CD4-positive, alpha-beta T cell treated with Interleukin-17A for 1 hour (primary cell): Measurements from ENCODE around the gene ZNF562.
"Not testable (repeated sequence)": the region's sequence is repeated elsewhere in the genome, so short reads cannot be mapped to it uniquely, and the experiment has no call there.

Experiments used
- DNase-seq: peaks from one replicate; pipeline ENCODE4 v3.0.0-alpha.2; 2020

Gene ZNF562

DNA sequence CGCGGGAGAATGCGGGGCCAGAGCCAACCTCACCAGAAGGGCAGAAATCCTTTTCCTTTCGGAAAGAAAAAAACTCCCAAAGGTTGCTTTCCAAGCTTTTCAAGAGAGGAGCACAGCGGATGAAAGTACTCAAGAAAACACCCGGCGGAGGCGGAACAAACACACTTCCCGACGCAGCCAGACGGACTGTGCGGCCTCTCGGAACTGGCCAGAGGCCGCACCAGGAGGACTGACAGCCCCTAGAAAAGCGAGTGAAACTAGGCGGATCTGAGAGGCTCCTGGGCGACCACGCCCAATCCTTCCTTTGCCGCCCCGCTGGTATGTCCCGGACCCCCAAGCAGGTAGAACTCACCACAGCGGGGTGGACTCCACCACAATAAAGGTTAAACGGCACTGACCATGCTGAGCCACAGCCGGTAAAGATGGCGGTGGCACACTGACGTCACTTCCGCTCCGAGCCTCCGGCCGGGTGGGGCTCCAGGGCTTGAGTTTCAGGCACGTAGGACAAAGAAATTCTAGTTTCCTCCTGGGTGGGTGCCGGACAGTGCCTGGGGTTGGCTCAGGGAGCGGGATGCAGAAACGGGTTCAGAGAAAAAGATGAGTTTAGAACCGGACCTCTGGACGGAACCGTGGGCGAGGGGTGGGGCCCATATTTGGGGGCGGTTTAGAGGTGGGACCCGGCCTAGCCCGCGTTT is at the start of gene ZNF562:
TSS of gene ZNF562 (minus strand) at position 438 of the 695 bp plus-strand sequence. CDS start 14,356 bp downstream, outside the sequence.
- DNase-seq, result peak; percentile 87

DNA sequence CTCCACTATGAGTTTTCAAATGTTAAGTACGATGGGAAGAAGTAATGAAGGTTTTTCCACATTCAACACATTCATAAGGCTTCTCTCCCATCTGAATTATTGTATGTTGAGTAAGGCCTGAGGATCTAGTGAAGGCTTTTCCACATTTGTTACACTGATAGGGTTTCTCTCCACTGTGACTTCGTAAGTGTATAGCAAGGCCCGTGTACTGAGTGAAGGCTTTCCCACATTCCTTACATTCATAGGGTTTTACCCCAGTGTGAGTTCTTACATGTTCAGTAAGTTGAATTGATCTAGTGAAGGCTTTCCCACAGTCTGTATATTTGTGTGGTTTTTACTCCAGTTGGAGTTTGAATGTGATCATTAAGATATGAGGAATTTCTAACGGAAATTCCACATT is 49.3 kb upstream of the ZNF562 start:
- DNase-seq, result no peak

DNA sequence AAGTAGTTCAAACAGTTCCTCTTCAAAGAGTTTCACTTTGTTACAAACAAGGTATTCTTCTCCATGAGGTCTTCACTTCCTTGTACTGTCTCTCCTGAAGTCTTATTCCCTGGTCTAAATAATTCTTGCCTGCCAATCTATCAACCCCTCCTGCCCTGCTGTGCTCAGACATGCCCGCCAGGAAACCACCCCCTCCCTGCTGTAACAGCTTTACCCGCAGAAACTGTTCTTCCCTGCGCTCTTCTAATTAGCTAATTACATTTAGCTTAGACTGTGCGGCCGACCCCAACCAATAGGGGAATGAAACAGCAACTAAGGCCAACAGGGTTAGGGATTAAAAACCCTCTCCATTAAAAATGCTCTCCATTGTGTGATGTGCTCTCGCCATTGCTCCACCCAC is 47.0 kb upstream of the ZNF562 start:
- no peak for DNase-seq

DNA sequence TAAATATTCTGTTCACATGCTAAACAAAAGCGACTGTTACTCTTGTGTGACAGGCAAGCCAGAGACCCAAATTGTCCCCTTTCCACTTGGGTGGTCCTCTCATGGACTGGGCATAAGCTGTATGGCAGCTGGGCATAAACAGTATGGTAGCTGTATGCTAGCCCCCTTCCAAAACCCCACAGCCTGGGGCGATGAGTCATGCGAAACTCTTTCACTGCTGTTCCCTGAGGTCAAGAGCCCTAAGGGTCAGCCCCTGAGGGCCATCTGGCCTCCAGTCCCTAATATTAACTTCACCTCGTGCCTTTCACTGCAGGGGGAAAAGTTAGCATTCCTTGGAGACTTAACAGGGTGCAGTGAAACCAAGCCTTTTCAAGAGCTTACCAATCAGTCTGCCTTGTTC is 45.6 kb upstream of the ZNF562 start:
- no peak for DNase-seq

DNA sequence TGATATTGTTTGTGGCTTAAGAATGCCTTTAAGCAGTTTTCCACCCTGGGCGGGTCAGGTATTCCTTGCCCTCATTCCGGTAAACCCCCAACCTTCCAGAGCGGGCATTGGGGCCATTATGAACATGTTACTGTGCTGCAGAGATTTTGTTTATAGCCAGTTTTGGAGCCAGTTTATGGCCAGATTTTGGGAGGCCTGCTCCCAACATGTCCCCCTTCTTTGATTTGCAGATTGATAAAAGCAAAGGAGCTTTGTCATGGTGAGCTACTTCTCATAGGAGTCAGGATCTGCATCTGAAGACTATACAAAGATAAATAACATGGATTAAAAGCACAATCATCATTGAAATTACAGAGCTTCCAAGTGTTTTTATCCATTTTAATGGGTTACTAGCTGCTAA is 36.9 kb upstream of the ZNF562 start:
- no peak for DNase-seq

DNA sequence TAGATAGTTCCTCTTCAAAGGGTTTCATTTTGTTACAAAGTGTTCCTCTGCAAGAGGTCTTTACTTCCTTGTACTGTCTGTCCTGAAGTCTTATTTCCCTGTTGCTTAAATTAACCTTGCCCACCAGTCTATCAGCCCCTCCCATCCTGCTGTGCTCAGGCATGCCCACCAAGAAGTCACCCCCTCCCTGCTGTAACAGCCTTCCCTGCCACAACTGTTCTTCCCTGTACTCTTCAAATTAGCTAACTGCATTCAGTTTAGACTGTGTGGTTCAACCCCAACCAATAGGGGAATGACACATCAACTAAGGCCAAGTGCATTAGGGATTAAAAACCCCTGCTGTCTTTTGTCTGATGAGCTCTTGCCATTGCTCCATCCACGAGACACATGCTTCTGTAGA is 34.4 kb upstream of the ZNF562 start:
- DNase-seq, result peak; percentile 2

DNA sequence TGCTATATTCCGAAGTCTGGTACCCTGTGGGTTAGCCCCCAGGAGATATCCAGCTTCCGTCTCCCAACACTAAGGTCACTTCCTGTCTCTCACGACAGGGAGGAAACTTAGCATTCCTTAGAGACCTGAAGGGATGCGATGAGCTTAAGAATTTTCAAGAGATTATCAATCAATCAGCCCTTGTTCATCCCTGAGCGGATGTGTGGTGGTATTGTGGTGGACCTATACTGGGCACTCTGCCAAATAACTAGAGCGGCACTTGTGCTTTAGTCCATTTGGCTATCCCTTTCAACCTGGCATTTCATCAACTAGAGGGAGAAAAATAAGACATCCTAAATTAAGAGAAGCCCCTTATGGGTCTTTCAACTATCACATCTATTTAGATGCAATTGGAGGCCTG is 30.9 kb upstream of the ZNF562 start:
- no peak for DNase-seq

DNA sequence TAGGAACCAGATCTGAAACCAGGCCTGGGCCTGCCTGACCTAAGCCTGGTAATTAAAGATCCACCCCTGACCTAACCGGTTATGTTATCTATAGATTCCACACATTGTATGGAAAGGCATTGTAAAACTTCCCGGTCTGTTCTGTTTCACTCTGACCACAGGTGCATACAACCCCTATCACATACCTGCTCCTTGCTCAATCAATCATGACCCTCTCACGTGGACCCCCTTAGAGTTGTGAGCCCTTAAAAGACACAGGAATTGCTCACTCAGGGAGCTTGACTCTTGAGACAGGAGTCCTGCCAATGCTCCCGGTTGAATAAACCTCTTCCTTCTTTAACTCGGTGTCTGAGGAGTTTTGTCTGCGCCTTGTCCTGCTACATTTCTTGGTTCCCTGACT is 27.3 kb upstream of the ZNF562 start:
- DNase-seq, result no peak

DNA sequence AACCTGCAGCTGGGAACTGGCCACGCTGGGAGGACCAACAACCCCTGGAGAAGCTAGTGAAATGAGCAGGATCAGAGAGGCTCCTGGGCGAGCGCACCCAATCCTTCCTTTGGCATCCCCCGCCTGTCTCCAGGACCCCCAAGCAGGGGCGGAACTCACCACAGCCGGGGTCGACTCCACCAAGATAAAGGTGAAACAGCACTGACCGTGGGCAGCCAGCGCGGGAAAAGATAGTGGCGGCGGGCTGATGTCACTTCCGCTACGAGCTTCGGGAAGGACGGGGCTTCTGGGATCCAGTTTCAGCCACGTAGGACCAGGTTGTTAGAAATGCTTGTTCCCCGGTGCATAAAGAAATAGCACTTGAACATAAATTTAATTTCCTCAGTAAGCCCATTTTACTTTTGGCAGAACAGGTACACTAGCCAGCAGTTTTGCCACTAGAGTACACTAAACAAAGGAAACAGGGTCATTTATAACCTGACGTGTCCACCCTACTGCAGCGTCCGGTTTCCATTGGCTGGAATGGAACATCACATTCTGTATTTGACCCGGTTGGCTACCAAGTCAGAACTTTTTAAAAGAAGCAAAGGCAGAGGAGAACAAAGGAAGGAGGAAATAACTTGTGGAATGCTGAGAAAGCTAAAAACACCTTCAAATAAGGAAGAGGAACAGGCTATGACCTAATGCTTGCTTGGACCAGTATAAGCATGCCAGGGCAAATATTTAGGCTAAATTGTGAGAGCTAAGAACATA is 25.5 kb upstream of the ZNF562 start:
- no peak for DNase-seq

DNA sequence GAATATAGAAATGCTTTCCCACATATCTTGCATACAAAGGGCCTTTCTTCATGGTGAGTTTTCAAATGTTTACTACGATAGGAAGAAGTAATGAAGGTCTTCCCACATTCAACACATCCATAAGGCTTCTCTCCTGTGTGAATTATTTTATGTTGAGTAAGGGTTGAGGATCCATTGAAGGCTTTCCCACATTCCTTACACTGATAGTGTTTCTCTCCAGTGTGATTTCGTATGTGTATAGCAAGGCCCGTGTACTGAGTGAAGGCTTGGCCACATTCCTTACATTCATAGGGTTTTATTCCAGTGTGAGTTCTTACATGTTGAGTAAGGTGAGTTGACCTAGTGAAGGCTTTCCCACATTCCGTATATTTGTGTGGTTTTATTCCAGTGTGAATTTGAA is 15.4 kb upstream of the ZNF562 start:
- not testable (repeated sequence) for DNase-seq

DNA sequence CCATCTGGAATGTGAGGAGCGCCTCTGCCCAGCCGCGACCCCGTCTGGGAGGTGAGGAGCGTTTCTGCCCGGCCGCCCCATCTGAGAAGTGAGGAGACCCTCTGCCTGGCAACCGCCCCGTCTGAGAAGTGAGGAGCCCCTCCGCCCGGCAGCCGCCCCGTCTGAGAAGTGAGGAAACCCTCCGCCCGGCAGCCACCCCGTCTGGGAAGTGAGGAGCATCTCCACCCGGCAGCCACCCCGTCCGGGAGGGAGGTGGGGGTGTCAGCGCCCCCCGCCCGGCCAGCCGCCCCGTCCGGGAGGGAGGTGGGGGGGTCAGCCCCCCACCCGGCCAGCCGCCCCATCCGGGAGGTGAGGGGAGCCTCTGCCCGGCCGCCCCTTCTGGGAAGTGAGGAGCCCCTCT is 5.1 kb upstream of the ZNF562 start:
- not testable (repeated sequence) for DNase-seq

DNA sequence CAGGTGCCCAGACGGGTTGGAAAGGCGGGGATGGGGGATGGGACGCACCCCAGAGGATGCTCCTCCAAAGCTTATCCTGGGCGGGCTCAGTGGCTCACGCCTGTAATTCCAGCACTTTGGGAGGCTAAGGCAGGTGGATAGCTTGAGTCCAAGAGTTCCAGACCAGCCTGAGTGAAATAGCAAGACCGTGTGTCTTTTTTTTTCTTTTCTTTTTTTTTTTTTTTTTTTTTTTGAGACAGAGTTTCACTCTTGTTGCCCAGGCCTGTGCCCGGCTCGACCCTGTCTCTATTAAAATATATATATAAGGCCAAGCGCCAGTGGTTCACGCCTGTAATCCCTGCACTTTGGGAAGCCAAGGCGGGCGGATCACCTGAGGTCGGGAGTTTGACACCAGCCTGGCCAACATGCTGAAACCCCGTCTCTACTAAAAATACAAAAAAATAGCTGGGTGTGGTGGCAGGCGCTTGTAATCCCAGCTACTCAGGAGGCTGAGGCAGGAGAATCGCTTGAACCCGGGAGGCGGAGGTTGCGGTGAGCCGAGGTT is 530 bp upstream of the ZNF562 start:
- DNase-seq, result not testable (repeated sequence)

DNA sequence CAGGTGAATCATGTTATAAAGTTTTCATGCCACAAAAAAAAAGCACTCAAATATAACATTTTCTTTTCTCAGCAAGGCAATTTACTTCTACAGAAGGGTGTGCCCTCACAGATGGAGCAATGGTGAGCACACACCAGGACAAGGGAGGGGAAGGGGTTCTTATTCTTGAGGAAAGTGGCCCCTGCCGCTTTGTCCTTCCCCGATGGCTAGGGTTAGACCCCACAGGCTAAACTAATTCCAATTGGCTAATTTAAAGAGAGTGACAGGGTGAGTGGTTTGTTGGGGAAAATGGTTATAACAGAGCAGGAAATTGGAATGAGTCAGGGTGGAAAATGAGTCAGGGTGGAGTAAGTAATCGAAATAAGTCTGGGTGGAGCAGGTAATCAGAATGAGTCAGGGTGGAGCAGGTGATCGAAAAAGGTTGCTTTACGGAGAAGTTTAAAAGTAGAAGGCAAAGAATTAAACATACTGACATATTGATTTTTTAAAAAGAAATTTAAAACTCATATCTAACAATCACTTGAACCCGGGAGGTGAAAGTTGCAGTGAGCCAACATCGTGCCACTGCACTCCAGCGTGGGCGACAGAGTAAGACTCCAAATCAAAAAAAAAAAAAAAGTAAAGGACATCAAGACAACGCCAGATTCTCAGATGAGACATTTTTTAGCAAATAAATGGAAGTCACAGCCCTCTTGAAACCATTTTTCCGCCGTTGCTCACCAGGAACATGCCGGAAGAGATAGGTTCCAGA is 813 bp downstream of the ZNF562 start:
- DNase-seq, result peak; percentile 7

DNA sequence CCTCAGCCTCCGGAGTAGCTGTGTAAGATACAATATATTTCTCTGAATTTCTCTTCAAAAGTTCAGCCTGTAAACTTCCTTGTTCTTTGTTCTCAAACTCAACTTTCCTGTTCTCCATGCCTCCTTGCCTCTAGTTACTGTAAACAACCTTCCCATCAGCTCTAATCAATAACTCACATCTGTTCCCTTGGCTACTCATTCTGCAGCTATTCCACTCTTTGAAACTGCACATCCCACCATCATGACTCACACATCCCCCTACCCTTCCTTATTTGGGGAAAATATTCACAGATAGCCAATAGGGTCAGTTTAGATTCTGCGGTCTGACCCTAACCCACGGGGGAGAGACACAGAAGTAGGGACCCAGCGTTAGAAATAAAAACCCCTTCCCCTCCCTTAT is 2.0 kb downstream of the ZNF562 start:
- DNase-seq, result no peak

DNA sequence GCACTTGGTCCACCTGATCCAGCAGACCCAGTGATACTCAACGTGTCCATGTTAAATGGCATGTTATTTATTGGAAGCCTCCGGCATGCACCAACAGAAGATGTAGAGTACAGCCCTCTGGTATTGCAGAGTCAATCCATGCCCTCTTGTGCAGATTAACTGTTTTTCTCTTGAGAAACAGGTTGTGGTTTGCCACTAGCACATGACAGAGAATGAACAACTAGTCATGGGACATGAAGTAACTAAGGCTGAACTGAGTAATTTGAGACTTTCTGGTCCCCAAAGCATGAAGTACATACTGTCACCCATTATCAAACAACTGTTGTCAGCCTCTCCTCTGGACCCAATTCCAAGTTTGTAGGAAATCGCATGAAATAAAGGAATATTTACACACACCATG is 3.2 kb downstream of the ZNF562 start:
- no peak for DNase-seq

DNA sequence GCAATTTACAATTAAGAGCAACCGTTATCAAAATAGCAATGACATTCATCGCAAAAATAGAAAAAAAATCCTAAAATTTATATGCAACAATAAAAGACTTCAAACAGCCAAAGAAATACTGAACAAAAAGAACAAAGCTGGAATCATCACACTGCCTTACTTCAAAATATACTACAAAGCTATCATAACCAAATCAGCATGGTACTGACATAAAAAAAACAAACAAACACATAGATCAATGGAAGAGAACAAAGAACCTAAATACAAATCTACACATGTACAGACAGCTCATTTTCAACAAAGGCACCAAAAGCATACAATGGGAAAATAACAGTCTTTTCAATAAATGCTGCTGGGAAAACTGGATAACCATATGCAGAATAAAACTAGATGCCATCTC is 6.4 kb downstream of the ZNF562 start:
- DNase-seq, result no peak

DNA sequence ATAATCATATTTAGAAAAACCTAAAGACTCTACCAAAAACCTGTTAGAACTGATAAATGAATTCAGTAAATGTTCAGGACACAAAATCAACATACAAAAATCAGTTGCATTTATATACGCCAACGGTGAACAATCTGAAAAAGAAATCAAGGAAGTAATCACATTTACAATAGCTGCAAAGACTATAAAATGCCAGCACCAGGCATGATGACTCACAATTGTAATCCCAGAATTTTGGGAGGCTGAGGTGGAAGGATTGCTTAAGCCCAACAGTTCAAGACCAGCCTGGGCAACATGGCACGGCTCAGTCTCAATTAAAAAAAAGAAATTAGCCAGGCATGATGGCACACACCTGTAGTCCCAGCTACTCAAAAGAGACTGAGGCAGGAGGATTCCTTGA is 7.0 kb downstream of the ZNF562 start:
- no peak for DNase-seq

DNA sequence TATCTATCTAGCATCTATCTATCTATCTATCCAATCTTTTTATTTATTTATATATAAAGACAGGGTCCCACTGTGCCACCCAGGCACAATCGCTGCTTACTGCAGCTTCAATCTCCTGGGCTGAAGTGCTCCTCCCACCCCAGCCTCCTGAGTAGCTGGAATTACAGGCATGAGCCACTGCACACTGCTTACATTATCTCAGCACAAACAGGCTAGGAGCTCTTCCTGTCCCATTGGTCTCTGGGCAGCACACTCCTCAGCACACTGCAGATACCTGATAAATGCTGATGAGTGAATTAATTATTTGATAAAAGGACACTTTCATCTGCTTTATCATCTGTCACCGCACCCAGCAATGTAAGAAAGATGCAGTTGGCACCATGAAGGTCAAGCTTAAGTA is 16.1 kb downstream of the ZNF562 start:
- no peak for DNase-seq

DNA sequence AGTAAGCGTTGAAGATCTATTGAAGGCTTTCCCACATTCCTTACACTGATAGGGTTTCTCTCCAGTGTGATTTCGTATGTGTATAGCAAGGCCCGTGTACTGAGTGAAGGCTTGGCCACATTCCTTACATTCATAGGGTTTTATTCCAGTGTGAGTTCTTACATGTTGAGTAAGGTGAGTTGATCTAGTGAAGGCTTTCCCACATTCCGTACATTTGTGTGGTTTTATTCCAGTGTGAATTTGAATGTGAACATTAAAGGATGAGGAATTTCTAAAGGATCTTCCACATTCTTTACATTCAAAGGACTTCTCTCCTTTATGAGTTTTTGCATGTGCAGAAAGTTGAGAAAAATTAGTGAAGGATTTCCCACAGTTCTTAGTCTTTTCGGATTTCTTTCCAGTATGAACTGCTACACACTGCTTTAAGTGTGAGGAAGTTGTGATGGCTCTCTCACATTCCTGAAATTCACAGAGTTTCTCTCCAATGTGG is 21.8 kb downstream of the ZNF562 start:
- DNase-seq, result not testable (repeated sequence)

DNA sequence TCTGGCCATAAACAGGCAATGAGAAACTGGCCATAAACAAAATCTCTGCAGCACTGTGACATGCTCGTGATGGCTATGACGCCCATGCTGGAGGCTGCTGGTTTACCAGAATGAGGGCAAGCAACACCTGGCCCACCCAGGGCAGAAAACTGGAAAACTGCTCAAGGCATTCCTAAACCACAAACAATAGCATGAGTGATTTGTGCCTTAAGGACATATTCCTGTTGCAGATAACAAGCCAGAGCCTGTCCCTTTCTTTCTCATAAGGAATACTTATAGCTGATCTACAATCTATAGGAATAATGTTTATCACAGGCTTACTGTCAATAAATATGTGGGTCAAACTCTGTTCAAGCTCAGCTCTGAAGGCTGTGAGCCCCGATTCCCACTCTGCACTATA is 23.4 kb downstream of the ZNF562 start:
- DNase-seq, result not testable (repeated sequence)

DNA sequence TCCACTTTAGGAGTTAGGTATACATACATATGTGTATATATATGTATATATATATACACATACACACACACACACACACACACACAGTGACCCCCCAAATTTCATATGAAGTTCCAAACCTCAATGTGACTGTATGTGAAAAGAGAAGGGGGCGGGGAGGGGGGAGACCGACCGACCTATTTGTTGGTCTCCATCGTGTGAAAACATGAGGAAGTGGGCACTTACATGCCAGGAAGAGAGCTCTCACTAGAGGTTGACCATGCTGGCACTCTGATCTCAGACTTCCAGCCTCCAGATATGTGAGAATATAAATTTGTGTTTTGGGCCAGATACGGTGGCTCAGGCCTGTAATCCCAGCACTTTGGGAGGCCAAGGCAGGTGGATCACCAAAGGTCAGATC is 24.6 kb downstream of the ZNF562 start:
- no peak for DNase-seq

DNA sequence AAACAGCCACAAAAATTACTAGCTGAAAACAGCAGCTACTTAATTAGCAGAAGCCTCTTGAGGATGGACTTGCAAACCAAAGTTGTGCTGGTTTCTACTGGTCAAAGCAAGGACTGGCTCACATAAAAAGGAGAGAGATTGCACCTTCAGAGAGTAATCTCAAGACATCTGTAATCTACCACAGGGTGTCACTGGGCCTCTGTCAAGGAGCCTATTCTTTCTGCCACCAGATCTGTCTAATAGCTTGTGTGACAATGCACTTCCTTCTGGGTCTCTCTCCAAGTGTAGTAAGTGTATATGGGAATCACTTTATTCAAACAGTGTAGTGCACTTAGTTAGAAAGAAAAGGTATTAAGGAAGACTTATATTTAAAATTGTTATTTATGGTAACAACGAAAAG is 29.4 kb downstream of the ZNF562 start:
- DNase-seq, result peak; percentile 8

DNA sequence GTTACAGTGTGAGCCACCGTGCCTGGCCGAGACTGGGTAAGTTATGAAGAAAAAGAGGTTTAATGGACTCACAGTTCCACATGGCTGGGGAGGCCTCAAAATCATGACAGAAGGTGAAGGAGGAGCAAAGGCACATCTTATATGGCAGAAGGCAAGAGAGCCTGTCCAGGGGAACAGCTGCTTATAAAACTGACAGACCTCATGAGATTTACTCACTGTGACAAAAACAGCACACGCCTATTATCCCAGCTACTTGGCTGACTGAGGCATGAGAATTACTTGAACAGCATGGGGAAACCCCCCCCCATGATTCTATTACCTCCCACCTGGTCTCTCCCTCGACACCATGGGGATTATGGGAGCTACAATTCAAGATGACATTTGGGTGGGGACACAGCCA is 30.4 kb downstream of the ZNF562 start:
- no peak for DNase-seq
